Dedifferentiated amniotic fluid mesenchymal stem cell (primary cell): ENCODE data around the gene SPTBN1.

Source experiments
- DNase-seq: peaks from one replicate; pipeline ENCODE4 v3.0.0-alpha.2; 2016; ENCODE audit errors: extremely low spot score

The SPTBN1 gene

GRCh38 chr2:54632733-54633692, 176.9 kb downstream of the SPTBN1 start:
- no peak for DNase-seq

DNA sequence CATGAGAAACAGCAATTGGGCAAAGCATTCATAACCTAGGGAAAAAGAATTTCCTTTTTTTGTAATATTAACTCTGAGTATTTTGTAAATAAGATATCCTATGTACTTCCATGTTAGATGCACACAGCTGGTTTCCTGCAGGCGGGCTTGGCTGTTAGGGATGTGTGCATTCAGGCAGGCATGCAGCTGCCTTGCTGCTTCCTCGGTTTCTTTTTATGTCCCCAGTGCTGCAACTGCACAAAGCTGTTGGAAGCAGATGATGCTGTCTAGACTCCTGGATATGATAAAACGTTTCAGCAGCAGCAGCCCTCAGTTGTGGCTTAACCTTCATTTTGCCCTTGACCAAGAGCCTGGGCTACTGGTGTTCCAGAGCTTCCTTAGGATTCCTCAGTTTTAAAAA, 177.9 kb downstream of the SPTBN1 start:
- no peak for DNase-seq

GRCh38 chr2:54634564-54635511, 178.7 kb downstream of the SPTBN1 start:
- no peak for DNase-seq

DNA sequence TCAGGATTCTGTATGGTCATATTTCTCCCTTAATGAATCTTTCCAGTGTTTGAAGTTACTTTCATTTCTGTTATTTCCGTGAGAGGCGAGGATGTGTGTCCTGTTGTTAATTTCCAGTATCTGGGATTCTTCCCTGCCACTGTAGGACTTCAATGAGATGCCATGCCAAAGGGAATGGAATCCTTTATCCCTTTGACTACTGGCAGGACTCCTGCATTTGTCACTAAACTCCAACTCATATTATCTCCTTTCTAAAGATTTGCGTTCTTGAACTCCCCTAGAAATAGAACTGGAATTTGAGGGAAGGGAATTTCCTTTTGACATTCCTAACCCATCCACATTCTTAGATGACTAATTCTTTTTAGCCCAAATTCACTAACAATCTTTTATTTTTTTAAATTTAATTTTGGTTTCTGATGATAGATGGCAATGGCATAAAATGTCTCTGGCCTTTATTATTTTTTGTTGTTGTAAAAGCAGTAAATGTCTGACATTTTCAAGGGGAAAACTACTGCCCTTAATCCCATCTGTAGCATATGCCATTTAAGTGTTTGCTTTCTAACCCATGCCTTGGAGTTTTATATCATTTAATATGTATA, 179.5 kb downstream of the SPTBN1 start:
- peak; percentile 34 for DNase-seq

DNA sequence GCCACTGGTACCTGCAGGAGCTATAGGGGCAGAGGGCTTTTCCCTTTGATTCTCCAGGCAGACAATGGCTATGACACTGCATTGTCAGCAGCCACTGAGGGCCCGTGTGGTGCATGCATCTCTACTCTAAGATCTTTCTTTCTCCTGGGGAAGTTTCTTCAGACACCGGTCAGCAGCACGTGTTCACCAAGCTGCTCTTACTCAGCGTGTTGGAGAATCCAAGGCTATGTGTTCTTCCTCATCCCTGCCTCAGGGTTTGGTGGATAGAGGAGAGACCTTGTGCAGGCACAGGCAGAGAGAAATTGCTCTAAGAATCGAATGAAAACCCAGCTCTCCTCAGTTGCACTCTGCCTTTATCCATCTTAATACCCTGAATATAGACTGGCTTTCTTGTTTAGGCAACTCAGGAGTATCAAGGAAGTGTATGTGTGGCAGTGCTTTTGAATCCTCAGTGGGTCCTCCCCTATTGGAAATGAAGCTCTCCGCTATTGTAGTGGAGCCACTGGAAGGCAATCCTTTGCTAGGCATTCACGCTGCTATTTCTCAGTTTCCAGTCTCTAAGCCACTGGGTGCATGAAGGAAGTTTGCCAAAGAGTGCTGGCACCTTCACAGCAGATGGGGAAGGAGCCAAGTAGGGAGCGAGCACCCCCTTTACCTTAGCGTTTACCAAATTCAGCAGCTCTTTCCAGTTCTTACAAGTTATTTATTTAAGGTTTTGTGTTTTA, 180.4 kb downstream of the SPTBN1 start:
- DNase-seq, result no peak

DNA sequence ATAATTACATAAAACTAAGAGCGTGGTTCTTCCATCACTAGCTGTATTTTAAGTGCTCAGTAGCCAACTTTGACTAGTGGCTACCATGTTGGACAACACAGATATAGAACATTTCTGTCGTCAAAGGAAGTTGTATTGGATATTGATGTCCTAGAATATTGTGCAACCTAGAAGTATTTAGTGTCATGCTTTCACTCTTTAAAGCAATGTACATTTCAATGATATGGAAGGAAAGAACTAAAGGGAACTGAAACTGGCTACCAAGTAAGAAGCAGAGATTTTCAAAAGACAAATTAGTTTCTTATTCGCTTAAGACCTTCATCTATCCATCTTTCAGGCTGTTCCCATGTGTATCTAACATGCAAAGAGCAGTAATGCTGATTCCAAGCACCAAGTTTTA, 182.0 kb downstream of the SPTBN1 start:
- no peak for DNase-seq

DNA sequence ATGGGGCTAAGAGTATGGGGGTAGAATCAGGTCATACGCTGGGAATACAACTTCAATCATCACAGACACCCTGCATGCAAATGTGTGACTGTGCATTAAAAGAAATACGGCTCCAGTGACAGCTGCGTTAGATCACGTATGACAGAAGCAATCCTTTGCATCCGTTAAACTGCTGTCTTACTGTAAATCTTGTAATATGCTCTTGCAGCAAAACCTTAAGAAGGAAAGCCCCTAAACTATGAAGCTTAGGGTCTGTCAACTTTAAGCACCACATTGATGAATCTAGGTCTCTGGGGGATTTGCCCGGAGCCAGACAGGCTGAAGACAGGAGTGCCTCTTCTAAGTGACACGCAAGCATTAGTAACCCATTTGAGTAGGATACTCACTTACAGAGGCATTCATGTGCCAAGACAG, 182.7 kb downstream of the SPTBN1 start:
- no peak for DNase-seq

DNA sequence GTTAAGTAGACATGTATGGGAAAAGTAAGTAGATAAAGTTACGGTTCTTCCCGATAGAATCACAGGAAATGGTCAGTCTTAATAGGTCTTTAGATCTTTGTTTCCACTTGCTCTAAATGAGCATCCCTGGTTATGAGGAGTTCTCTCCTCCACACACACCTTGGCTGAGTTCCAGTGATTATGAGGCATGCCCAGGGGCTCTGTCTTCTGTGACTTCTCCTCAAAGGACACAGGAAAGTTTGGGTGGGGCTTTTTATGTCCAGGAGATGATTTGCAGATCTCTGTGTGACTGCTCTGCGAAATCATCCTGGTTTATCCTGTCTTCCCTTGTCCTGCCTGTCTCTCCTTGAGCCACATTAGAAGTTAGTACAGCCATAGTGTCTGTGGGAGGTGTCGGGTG, 183.5 kb downstream of the SPTBN1 start:
- DNase-seq, result no peak

DNA sequence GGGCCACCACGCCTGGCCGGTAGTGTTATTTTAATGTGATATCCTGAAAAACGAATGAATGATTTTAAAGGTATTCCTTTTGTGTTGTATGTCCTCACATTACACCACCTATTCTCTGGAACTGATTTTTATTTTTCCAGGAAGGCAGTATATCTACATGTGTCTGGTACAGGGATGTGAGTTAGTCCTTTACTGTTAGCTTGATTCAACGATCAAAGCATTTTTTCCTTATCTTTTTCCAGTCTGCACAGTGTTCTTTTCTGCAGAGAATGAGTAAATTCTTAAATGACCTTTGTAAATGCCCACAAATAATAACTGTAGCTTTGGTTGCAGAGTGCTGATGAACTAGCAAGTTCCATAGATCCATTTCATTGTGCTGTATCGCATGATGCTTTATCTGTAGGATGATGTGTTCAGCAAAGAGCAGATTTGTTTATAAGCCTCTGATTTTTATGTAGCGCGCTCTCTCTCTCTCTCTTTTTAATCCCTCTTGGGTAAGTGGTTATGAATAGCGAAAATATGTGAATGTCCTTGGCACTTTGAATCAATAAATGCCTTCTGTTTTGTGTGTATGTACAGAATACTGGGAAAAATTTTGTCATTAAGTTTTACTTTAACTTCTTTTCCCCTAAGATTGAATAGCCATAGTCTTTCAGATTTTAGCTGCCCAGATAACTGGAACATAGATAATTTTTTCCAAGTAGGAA, 184.9 kb downstream of the SPTBN1 start:
- no peak for DNase-seq

- no peak for DNase-seq
Measured at GRCh38 chr2:54641988-54642387, 185.9 kb downstream of the SPTBN1 start.

DNA sequence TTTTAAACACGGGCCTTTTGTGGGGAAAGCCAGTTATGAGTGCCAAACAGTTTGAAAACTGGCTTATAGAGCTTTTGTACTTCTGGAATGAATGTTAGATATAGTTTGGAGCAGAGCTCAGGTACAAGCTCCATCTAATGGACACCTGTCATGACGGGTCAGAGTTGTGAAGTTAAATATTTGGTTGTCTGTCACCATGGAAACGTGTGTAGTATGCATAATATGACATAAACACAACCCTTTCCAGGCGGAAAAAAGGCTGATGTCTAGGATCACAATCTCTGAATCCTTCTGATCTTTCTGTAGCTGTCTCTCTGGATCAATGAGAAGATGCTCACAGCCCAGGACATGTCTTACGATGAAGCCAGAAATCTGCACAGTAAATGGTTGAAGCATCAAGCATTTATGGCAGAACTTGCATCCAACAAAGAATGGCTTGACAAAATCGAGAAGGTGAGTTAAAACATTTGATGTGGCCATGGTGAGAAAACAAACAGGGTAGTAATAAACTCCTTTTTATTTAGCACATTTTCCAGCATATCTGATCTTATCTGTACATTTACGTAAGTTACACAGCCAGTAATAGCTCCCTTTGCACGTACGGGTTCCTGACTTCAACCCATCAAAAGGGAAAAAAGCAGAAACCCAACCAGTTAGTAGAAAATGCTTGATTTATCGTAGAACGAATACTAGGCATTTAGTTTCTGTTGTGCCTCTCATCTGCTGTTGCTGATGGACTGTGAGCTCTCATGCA, 186.7 kb downstream of the SPTBN1 start:
- no peak for DNase-seq

DNA sequence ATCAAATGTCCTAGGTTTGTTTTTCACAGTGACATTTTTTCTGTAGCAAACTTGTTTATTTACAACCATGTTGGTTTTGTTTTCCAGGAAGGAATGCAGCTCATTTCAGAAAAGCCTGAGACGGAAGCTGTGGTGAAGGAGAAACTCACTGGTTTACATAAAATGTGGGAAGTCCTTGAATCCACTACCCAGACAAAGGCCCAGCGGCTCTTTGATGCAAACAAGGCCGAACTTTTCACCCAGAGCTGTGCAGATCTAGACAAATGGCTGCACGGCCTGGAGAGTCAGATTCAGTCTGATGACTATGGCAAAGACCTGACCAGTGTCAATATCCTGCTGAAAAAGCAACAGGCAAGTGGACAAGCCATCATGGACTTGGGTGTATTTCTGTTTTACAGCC, 188.1 kb downstream of the SPTBN1 start:
- no peak for DNase-seq

- no peak for DNase-seq
Measured at GRCh38 chr2:54646170-54646927, 190.2 kb downstream of the SPTBN1 start.

- DNase-seq, result no peak
Measured at GRCh38 chr2:54648256-54648655, 192.1 kb downstream of the SPTBN1 start.

DNA sequence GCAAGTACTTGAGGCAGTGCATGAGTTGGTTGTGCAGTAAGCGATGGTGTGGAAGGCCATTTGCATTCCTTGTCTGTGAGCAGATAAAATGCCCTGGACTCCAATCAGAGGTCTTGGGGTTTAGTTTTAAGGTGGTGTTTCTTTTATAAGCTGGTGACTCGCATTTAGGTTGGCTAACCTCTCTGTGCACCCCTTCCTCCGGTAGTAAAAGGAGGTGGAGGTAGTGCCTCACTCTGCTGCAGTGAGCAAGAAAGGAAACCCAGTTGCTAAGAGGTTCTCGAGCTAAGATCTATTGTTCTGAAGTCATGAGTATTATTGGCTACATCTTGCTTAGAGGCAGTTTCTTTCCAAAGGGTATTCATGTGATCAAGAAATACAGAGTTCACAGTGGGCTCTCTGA, 193.1 kb downstream of the SPTBN1 start:
- no peak for DNase-seq

DNA sequence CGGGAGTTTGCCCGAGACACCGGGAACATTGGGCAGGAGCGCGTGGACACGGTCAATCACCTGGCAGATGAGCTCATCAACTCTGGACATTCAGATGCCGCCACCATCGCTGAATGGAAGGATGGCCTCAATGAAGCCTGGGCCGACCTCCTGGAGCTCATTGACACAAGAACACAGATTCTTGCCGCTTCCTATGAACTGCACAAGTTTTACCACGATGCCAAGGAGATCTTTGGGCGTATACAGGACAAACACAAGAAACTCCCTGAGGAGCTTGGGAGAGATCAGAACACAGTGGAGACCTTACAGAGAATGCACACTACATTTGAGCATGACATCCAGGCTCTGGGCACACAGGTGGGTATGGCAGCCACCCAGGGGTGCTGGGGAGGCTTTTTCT, 193.5 kb downstream of the SPTBN1 start:
- no peak for DNase-seq

- no peak for DNase-seq
Measured at GRCh38 chr2:54650612-54651011, 194.5 kb downstream of the SPTBN1 start.

GRCh38 chr2:54651291-54651690, 195.2 kb downstream of the SPTBN1 start:
- DNase-seq, result no peak

- no peak for DNase-seq
Measured at GRCh38 chr2:54652540-54652939, 196.4 kb downstream of the SPTBN1 start.
